ENCODE measurements around the gene FAM50B. TPM values are rescaled to one million over a fixed set of nuclear protein-coding genes. Genes with fewer than 3 reads are reported as not detected.

The FAM50B gene
- total RNA-seq, 1 experiment from 2014 or later = 4.3 TPM

GRCh38 chr6:3872370-3872854, 23.2 kb downstream of the FAM50B start:
- Mint-ChIP-seq H3K9me3 (ENCODE audit: unreplicated experiment) (no peaks in the 10 kb centered on the region), H3K4me3 (ENCODE audit: unreplicated experiment) (no peak overlapping the region), H3K27ac (ENCODE audit: low read depth, unreplicated experiment) (no peak overlapping the region), H3K36me3 (ENCODE audit: insufficient read depth, unreplicated experiment) (peaks cover 6% of the 10 kb centered on the region), H3K27me3 (ENCODE audit: insufficient read depth, unreplicated experiment) (no peaks in the 10 kb centered on the region), H3K4me1 (ENCODE audit: insufficient read depth, unreplicated experiment) (peaks cover 22% of the 10 kb centered on the region)
- DNase-seq (ENCODE audit: unreplicated experiment) = no peak
- BruUV-seq (replicated peaks) = no TSS peak
- ChIA-PET POLR2A (no interaction called here), CTCF (interaction anchor here (0.6 to 0.9 kb wide), 3 partner anchors 23 to 149 kb away, joined by 3 to 4 read pairs (median 3); partner anchors contain the start of gene FAM50B)
- intact Hi-C loops (cut with micrococcal nuclease) = no loop called here
- TF ChIP-seq, protein P1, sequence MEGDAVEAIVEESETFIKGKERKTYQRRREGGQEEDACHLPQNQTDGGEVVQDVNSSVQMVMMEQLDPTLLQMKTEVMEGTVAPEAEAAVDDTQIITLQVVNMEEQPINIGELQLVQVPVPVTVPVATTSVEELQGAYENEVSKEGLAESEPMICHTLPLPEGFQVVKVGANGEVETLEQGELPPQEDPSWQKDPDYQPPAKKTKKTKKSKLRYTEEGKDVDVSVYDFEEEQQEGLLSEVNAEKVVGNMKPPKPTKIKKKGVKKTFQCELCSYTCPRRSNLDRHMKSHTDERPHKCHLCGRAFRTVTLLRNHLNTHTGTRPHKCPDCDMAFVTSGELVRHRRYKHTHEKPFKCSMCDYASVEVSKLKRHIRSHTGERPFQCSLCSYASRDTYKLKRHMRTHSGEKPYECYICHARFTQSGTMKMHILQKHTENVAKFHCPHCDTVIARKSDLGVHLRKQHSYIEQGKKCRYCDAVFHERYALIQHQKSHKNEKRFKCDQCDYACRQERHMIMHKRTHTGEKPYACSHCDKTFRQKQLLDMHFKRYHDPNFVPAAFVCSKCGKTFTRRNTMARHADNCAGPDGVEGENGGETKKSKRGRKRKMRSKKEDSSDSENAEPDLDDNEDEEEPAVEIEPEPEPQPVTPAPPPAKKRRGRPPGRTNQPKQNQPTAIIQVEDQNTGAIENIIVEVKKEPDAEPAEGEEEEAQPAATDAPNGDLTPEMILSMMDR (IDR thresholded peaks at IDR 0.05; ENCODE audit: unreplicated experiment) = no peak

DNA sequence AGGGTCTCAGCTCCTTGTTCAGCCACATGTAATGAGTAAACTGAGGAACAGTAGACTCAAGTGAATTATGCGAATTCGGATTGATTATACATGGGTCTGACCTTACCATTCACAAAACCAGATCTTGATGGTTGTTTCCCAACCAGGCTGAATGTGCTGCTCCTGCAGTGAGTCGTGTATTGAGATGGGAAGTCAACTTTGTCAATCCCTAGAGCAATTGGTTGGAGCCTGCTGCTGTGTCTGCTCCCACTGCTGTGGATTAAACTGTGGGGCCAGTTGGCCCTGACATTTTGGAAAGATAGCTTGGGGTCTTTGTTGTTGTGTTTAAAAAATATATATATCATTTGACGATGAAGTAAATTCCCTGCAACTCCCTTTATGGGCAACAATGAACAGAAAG, 23.9 kb downstream of the FAM50B start:
- no peak for DNase-seq (ENCODE audit: unreplicated experiment)
- intact Hi-C loops (cut with micrococcal nuclease) = no loop called here
- TF ChIP-seq, protein P1 (IDR thresholded peaks at IDR 0.05; ENCODE audit: unreplicated experiment) = no peak
- H3K4me3 Mint-ChIP-seq (ENCODE audit: unreplicated experiment) = no peak overlapping the region
- peaks cover 17% of the 10 kb centered on the region for H3K4me1 Mint-ChIP-seq (ENCODE audit: insufficient read depth, unreplicated experiment)
- H3K27me3 Mint-ChIP-seq (ENCODE audit: insufficient read depth, unreplicated experiment) = no peaks in the 10 kb centered on the region
- H3K9me3 Mint-ChIP-seq (ENCODE audit: unreplicated experiment) = no peaks in the 10 kb centered on the region
- ChIA-PET POLR2A (no interaction called here), CTCF (interaction anchor here (0.6 to 0.9 kb wide), 3 partner anchors 24 to 134 kb away, joined by 3 read pairs; partner anchors contain the start of gene FAM50B)
- H3K27ac Mint-ChIP-seq (ENCODE audit: low read depth, unreplicated experiment) = no peak overlapping the region
- no TSS peak for BruUV-seq (replicated peaks)
- peaks cover 6% of the 10 kb centered on the region for H3K36me3 Mint-ChIP-seq (ENCODE audit: insufficient read depth, unreplicated experiment)

DNA sequence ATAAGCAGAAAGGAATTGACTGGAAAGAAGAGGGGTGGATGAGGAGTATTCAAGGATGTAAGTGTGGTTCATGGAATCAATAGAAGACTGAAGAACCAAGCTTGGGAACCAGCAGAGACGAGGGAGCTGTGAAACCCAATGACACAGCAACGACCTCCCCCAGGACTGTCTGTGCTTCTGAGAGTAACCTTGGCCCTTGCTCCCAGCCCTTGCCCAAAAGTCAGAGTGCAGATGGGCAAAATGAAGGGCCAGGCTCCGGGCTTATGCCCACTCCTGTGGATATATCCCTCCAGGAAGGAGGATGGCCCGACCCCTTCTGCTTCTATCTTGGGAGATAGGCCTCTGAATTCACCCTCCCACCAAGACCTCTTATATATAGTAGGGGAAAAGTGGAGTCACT, 24.9 kb downstream of the FAM50B start:
- no TSS peak for BruUV-seq (replicated peaks)
- Mint-ChIP-seq H3K4me1 (ENCODE audit: insufficient read depth, unreplicated experiment) (peaks cover 16% of the 10 kb centered on the region), H3K9me3 (ENCODE audit: unreplicated experiment) (no peaks in the 10 kb centered on the region), H3K36me3 (ENCODE audit: insufficient read depth, unreplicated experiment) (peaks cover 6% of the 10 kb centered on the region), H3K4me3 (ENCODE audit: unreplicated experiment) (no peak overlapping the region), H3K27ac (ENCODE audit: low read depth, unreplicated experiment) (no peak overlapping the region), H3K27me3 (ENCODE audit: insufficient read depth, unreplicated experiment) (no peaks in the 10 kb centered on the region)
- ChIA-PET POLR2A (interaction anchor here (1.2 kb wide), 1 partner anchor 29 kb away, joined by 3 read pairs; no protein-coding TSS in a partner anchor), CTCF (interaction anchor here (0.5 to 0.7 kb wide), 3 partner anchors 116 to 128 kb away, joined by 3 to 4 read pairs (median 3); no protein-coding TSS in a partner anchor)
- TF ChIP-seq, protein P1 (IDR thresholded peaks at IDR 0.05; ENCODE audit: unreplicated experiment) = no peak
- intact Hi-C loops (cut with micrococcal nuclease) = no loop called here
- DNase-seq (ENCODE audit: unreplicated experiment) = no peak

GRCh38 chr6:3875486-3875885, 26.3 kb downstream of the FAM50B start:
- ChIA-PET CTCF (interaction anchor here (0.7 kb wide), 1 partner anchor 619 kb away, joined by 3 read pairs; no protein-coding TSS in a partner anchor), POLR2A (interaction anchor here (1.2 kb wide), 1 partner anchor 9 kb away, joined by 3 read pairs; no protein-coding TSS in a partner anchor)
- Mint-ChIP-seq H3K27ac (ENCODE audit: low read depth, unreplicated experiment) (no peak overlapping the region), H3K9me3 (ENCODE audit: unreplicated experiment) (no peaks in the 10 kb centered on the region), H3K4me1 (ENCODE audit: insufficient read depth, unreplicated experiment) (peaks cover 16% of the 10 kb centered on the region), H3K4me3 (ENCODE audit: unreplicated experiment) (no peak overlapping the region), H3K36me3 (ENCODE audit: insufficient read depth, unreplicated experiment) (peaks cover 6% of the 10 kb centered on the region), H3K27me3 (ENCODE audit: insufficient read depth, unreplicated experiment) (no peaks in the 10 kb centered on the region)
- intact Hi-C loops (cut with micrococcal nuclease) = no loop called here
- no peak for DNase-seq (ENCODE audit: unreplicated experiment)
- no TSS peak for BruUV-seq (replicated peaks)
- TF ChIP-seq, protein P1 (IDR thresholded peaks at IDR 0.05; ENCODE audit: unreplicated experiment) = no peak

All from MCF 10A (cell line).